Measurements from ENCODE around the gene EFNB2. TPM values are rescaled to one million over a fixed set of nuclear protein-coding genes. Genes with fewer than 3 reads are reported as not detected.

The EFNB2 gene
- total and polyA plus RNA-seq, 2 of the 13 experiments (the other 11 are each of a cell fraction or from before 2014, with no cell fraction given) = 0.11 to 0.20 TPM

- in situ Hi-C loops (cut with HindIII; ENCODE audit: extremely low pct_ligation_motif_present, low pct_unique_long_range_greater_than_20kb) (no loop called here), intact Hi-C loops (cut with micrococcal nuclease; ENCODE audit: unreplicated experiment) (no loop called here)
- H3K4me2 ChIP-seq (ENCODE audit: low read depth, low read length) = no peak overlapping the region
- no TSS peak for BruUV-seq (replicated peaks)
- no peak overlapping the region for H2AFZ ChIP-seq (ENCODE audit: low read length)
- H3K4me1 ChIP-seq (ENCODE audit: insufficient read depth, low read length) = no peaks in the 10 kb centered on the region
- H3K4me3 ChIP-seq (replicated peaks in 1 of 3; ENCODE audit: insufficient read depth in 1 of 3, low read depth in 2 of 3, low read length in 3 of 3) = no peak overlapping the region
- H3K36me3 ChIP-seq (replicated peaks in 1 of 2; ENCODE audit: control insufficient read depth in 1 of 2, insufficient read depth in 2 of 2, low read length in 2 of 2) = no peaks in the 10 kb centered on the region
- no peaks in the 10 kb centered on the region for H3K79me2 ChIP-seq (ENCODE audit: insufficient read depth, low read length)
- TF ChIP-seq TFAP4 (IDR thresholded peaks at IDR 0.05; ENCODE audit: borderline replicate concordance, low read depth) = no peak
- no peak for TF ChIP-seq HOXA9 (CRISPR knock-in tag; IDR thresholded peaks at IDR 0.05; ENCODE audit: borderline replicate concordance)
- no peak for TF ChIP-seq KLF15 (CRISPR knock-in tag; IDR thresholded peaks at IDR 0.05; ENCODE audit: borderline replicate concordance)
- no peak for TF ChIP-seq ZNF331 (CRISPR knock-in tag; IDR thresholded peaks at IDR 0.05)
- TF ChIP-seq NAIF1 (CRISPR knock-in tag; IDR thresholded peaks at IDR 0.05; ENCODE audit: borderline replicate concordance) = no peak
- no peak for TF ChIP-seq DDIT3 (CRISPR knock-in tag; IDR thresholded peaks at IDR 0.05)
- no peak for TF ChIP-seq IKZF4 (CRISPR knock-in tag; IDR thresholded peaks at IDR 0.05; ENCODE audit: borderline replicate concordance, low read depth, not compliant biosample characterization)
- no peak for TF ChIP-seq BRD4 (CRISPR knock-in tag; IDR thresholded peaks at IDR 0.05)
- TF ChIP-seq ATM (IDR thresholded peaks at IDR 0.05; ENCODE audit: borderline replicate concordance) = no peak
- TF ChIP-seq MATR3 (CRISPR knock-in tag; IDR thresholded peaks at IDR 0.05) = no peak
- TF ChIP-seq ZNF101 (CRISPR knock-in tag; IDR thresholded peaks at IDR 0.05; ENCODE audit: borderline replicate concordance, low read depth) = no peak
- TF ChIP-seq ZNF800 (CRISPR knock-in tag; IDR thresholded peaks at IDR 0.05) = no peak
- no peak for TF ChIP-seq PPARG (CRISPR knock-in tag; conservative IDR thresholded peaks at IDR 0.05)
- no peak for TF ChIP-seq E2F1 (CRISPR knock-in tag; IDR thresholded peaks at IDR 0.05)
- TF ChIP-seq NR1H2 (CRISPR knock-in tag; IDR thresholded peaks at IDR 0.05; ENCODE audit: borderline replicate concordance, low read depth) = no peak
- TF ChIP-seq ZNF766 (CRISPR knock-in tag; IDR thresholded peaks at IDR 0.05; ENCODE audit: borderline replicate concordance) = no peak
- TF ChIP-seq RBFOX2 (IDR thresholded peaks at IDR 0.05; ENCODE audit: low read depth, low read length) = no peak
- DNase-seq (ENCODE audit: low spot score) (no peak), FAIRE-seq (no peak), ATAC-seq (no peak)
- no peaks in the 10 kb centered on the region for H4K20me1 ChIP-seq (ENCODE audit: insufficient read depth, low read length)
- no peak overlapping the region for H3K27ac ChIP-seq (ENCODE audit: extremely low read length, insufficient read depth, low read length)
- H3K9ac ChIP-seq (ENCODE audit: insufficient read depth, low read depth, low read length) = no peak overlapping the region
- H3K9me3 ChIP-seq (ENCODE audit: low read length) = no peaks in the 10 kb centered on the region
- WGBS (ENCODE audit: low lambda C conversion rate) = 2% methylated on average over 4 of the region's 4 CpGs
- ChIA-PET POLR2A (no interaction called here), CTCF (ENCODE audit: low intra/inter-chr PET ratio, low total read pairs) (no interaction called here)
- peaks cover 0 to 4% of the 10 kb centered on the region in 2 experiments; a peak in 1 of 5 replicates for H3K27me3 ChIP-seq (ENCODE audit: control insufficient read depth in 1 of 2, insufficient read depth in 2 of 2, low read length in 2 of 2)
Measured at GRCh38 chr13:106449096-106449495, 86.4 kb downstream of the EFNB2 start.
